HepG2 (cell line): ENCODE measurements around the gene FUCA1. TPM values are rescaled to one million over a fixed set of nuclear protein-coding genes. Genes with fewer than 3 reads are reported as not detected.

Experiments used
- ATF7 ChIP-seq, 2 experiments: fragments of 450-650 bp in 1 of 2; sonication (generic) in 1 of 2; formaldehyde crosslinking in 1 of 2; IDR thresholded peaks; 2 replicates each; pipeline versions ENCODE4 v1.4.0 to v1.6.1; 2016 to 2020; ENCODE audit warnings: antibody characterized with exemption in 1 of 2, mild to moderate bottlenecking in 1 of 2, missing genetic modification reagents in 1 of 2
- GATAD1 ChIP-seq: IDR thresholded peaks from 2 replicates; pipeline ENCODE4 v1.6.1; 2016; ENCODE audit warnings: missing genetic modification reagents, missing compliant biosample characterization
- HNF4G ChIP-seq, 2 experiments: sonication (generic) in 1 of 2; formaldehyde crosslinking in 1 of 2; IDR thresholded peaks; 2 replicates each; pipeline versions ENCODE4 v1.4.0 to v1.6.1; 2011 to 2020; ENCODE audit warnings: borderline replicate concordance in 2 of 2, low read depth in 2 of 2, mild to moderate bottlenecking in 2 of 2, low read length in 1 of 2, missing genetic modification reagents in 1 of 2, moderate library complexity in 1 of 2
- HNRNPK ChIP-seq: fragments of 200-400 bp; formaldehyde crosslinking; IDR thresholded peaks from 2 replicates; pipeline ENCODE4 v1.6.1; 2018; ENCODE audit warnings: low read length, low read depth, moderate library complexity, mild to moderate bottlenecking; ENCODE audit not compliant: poor library complexity, severe bottlenecking
- MAZ ChIP-seq, 2 experiments: sonication (generic) in 1 of 2; formaldehyde crosslinking in 1 of 2; IDR thresholded peaks; 2 replicates each; pipeline versions ENCODE4 v1.5.0 to v1.6.1; 2012 to 2020; ENCODE audit warnings: low read depth in 2 of 2, mild to moderate bottlenecking in 2 of 2, borderline replicate concordance in 1 of 2, improper control_type of control experiment in 1 of 2, low read length in 1 of 2, missing genetic modification reagents in 1 of 2, moderate library complexity in 1 of 2
- MIER3 ChIP-seq: IDR thresholded peaks from 2 replicates; pipeline ENCODE4 v1.6.1; 2016; ENCODE audit warnings: missing compliant biosample characterization, borderline replicate concordance
- SOX13 ChIP-seq, 3 experiments: fragments of 450-650 bp in 1 of 3; sonication (generic) in 1 of 3; formaldehyde crosslinking in 1 of 3; IDR thresholded peaks in 2 of 3; conservative IDR thresholded peaks in 1 of 3; 2 replicates each; pipeline versions ENCODE4 v1.5.0 to v1.6.1; 2016 to 2020; ENCODE audit warnings: antibody characterized with exemption in 1 of 3, mild to moderate bottlenecking in 1 of 3, missing compliant biosample characterization in 1 of 3, missing genetic modification reagents in 1 of 3, moderate library complexity in 1 of 3
- ZFX ChIP-seq: sonication (generic); formaldehyde crosslinking; IDR thresholded peaks from 2 replicates; pipeline ENCODE4 v1.4.0; 2020; ENCODE audit warnings: mild to moderate bottlenecking, low read depth, missing genetic modification reagents, moderate library complexity
- ZNF121 ChIP-seq: sonication (generic); formaldehyde crosslinking; IDR thresholded peaks from 2 replicates; pipeline ENCODE4 v1.5.0; 2020; ENCODE audit warnings: mild to moderate bottlenecking, missing genetic modification reagents
- ZNF143 ChIP-seq: sonication (generic); formaldehyde crosslinking; IDR thresholded peaks from 2 replicates; pipeline ENCODE4 v1.4.0; 2020; ENCODE audit warnings: missing genetic modification reagents
- ZNF589 ChIP-seq: sonication (generic); formaldehyde crosslinking; conservative IDR thresholded peaks from 2 replicates; pipeline ENCODE4 v1.8.0; 2022; ENCODE audit warnings: mild to moderate bottlenecking, moderate library complexity, missing genetic modification reagents
- polyA plus RNA-seq, 8 experiments: library from polyadenylated mRNA; depleted of rRNA in 3 of 8; stranded (reverse) in 7 of 8; unstranded in 1 of 8; fragments of >200 nt; fragmentation: Illumina TruSeq in 4 of 8; extraction: Trizol in 4 of 8; gene quantifications; 2 replicates each; pipeline versions ENCODE4 v1.2.1 to v1.2.3, GENCODE V29; 2011 to 2016; ENCODE audit warnings: low read depth in 4 of 8, missing spikeins in 1 of 8, mixed read lengths in 1 of 8; ENCODE audit not compliant: insufficient read depth in 1 of 8
- total RNA-seq, 5 experiments: library from RNA; depleted of rRNA; stranded (reverse); fragments of >200 nt; fragmentation: Illumina TruSeq; extraction: Trizol; gene quantifications; 2 replicates each; pipeline ENCODE4 v1.2.3, GENCODE V29; 2016; ENCODE audit warnings: low read depth in 1 of 5
- TF ChIP-seq, protein P1 (sequence below), 2 experiments: IDR thresholded peaks; 2 replicates each; pipeline ENCODE4 v1.6.1; 2011 to 2012; ENCODE audit warnings: low read length in 2 of 2, borderline replicate concordance in 1 of 2, low read depth in 1 of 2, mild to moderate bottlenecking in 1 of 2, moderate library complexity in 1 of 2
- TF ChIP-seq, protein P2 (sequence below), 2 experiments: sonication (generic) in 1 of 2; formaldehyde crosslinking in 1 of 2; IDR thresholded peaks; 2 replicates each; pipeline versions ENCODE4 v1.4.0 to v1.6.1; 2018 to 2020; ENCODE audit warnings: missing genetic modification reagents in 2 of 2, borderline replicate concordance in 1 of 2, low read depth in 1 of 2, mild to moderate bottlenecking in 1 of 2, missing biosample characterization in 1 of 2
- TF ChIP-seq, protein P3 (sequence below): sonication (generic); formaldehyde crosslinking; IDR thresholded peaks from 2 replicates; pipeline ENCODE4 v1.5.1; 2020; ENCODE audit warnings: mild to moderate bottlenecking, missing genetic modification reagents, moderate library complexity

Gene FUCA1
- total and polyA plus RNA-seq, 2 of the 13 experiments (the other 11 are each of a cell fraction or from before 2014, with no cell fraction given) = 32.7 to 33.6 TPM

DNA sequence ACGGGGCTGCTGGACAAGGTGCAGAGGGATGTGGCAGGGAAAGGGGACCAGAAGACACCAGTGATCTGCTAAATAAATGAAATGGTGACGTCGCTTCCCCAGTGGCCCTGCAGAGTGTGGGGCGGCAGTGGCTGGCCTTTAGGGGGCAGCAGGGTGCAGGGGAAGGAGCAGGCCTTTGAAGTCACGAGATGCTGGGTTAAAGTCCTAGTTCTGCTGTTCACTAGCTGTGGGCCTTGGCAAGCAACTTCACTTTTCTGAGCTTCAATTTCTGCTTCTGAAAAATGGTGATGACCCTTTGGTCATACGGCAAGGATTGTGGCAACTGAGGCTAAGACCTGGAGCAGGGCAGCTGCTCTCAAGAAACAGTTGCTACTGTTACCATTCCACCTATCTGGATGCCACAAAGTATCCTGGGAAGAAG is 58.3 kb downstream of the FUCA1 start (continued):
- TF ChIP-seq, protein P1, sequence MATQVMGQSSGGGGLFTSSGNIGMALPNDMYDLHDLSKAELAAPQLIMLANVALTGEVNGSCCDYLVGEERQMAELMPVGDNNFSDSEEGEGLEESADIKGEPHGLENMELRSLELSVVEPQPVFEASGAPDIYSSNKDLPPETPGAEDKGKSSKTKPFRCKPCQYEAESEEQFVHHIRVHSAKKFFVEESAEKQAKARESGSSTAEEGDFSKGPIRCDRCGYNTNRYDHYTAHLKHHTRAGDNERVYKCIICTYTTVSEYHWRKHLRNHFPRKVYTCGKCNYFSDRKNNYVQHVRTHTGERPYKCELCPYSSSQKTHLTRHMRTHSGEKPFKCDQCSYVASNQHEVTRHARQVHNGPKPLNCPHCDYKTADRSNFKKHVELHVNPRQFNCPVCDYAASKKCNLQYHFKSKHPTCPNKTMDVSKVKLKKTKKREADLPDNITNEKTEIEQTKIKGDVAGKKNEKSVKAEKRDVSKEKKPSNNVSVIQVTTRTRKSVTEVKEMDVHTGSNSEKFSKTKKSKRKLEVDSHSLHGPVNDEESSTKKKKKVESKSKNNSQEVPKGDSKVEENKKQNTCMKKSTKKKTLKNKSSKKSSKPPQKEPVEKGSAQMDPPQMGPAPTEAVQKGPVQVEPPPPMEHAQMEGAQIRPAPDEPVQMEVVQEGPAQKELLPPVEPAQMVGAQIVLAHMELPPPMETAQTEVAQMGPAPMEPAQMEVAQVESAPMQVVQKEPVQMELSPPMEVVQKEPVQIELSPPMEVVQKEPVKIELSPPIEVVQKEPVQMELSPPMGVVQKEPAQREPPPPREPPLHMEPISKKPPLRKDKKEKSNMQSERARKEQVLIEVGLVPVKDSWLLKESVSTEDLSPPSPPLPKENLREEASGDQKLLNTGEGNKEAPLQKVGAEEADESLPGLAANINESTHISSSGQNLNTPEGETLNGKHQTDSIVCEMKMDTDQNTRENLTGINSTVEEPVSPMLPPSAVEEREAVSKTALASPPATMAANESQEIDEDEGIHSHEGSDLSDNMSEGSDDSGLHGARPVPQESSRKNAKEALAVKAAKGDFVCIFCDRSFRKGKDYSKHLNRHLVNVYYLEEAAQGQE (IDR thresholded peaks at IDR 0.05; ENCODE audit: borderline replicate concordance in 1 of 2, low read depth in 1 of 2, low read length in 2 of 2) = no peak
- TF ChIP-seq MAZ (IDR thresholded peaks at IDR 0.05; ENCODE audit: borderline replicate concordance, low read depth, low read length) = 0 out of 2 replicates have a peak, but pooled peaks have one; percentile 35
- no peak for TF ChIP-seq MAZ (CRISPR knock-in tag; IDR thresholded peaks at IDR 0.05; ENCODE audit: low read depth)
- TF ChIP-seq, protein P2, sequence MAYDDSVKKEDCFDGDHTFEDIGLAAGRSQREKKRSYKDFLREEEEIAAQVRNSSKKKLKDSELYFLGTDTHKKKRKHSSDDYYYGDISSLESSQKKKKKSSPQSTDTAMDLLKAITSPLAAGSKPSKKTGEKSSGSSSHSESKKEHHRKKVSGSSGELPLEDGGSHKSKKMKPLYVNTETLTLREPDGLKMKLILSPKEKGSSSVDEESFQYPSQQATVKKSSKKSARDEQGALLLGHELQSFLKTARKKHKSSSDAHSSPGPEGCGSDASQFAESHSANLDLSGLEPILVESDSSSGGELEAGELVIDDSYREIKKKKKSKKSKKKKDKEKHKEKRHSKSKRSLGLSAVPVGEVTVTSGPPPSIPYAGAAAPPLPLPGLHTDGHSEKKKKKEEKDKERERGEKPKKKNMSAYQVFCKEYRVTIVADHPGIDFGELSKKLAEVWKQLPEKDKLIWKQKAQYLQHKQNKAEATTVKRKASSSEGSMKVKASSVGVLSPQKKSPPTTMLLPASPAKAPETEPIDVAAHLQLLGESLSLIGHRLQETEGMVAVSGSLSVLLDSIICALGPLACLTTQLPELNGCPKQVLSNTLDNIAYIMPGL (CRISPR knock-in tag; IDR thresholded peaks at IDR 0.05; ENCODE audit: borderline replicate concordance in 1 of 2, low read depth in 1 of 2) = peak; percentile 51 to 79; a peak in 3 of 4 replicates
- TF ChIP-seq ZNF121 (CRISPR knock-in tag) = no peak
- peak; percentile 92 for TF ChIP-seq ATF7 (IDR thresholded peaks at IDR 0.05)
- peak; percentile 91 for TF ChIP-seq ATF7 (CRISPR knock-in tag; IDR thresholded peaks at IDR 0.05)
- TF ChIP-seq ZFX (CRISPR knock-in tag) = peak; percentile 51; the same call in 1 of the 2 replicates
- no peak for TF ChIP-seq ZNF589 (CRISPR knock-in tag)
- TF ChIP-seq SOX13 (IDR thresholded peaks at IDR 0.05) = no peak
- peak in 1 of 2 experiments; percentile 19; a peak in 1 of 4 replicates for TF ChIP-seq SOX13 (CRISPR knock-in tag; conservative IDR thresholded peaks at IDR 0.05 in 1 of 2, IDR thresholded peaks at IDR 0.05 in 1 of 2)
- TF ChIP-seq GATAD1 (CRISPR knock-in tag) = peak; percentile 50; the same call in 1 of the 2 replicates
- TF ChIP-seq HNRNPK = no peak
- TF ChIP-seq ZNF143 = peak; percentile 38; the same call in 1 of the 2 replicates
- TF ChIP-seq, protein P3, sequence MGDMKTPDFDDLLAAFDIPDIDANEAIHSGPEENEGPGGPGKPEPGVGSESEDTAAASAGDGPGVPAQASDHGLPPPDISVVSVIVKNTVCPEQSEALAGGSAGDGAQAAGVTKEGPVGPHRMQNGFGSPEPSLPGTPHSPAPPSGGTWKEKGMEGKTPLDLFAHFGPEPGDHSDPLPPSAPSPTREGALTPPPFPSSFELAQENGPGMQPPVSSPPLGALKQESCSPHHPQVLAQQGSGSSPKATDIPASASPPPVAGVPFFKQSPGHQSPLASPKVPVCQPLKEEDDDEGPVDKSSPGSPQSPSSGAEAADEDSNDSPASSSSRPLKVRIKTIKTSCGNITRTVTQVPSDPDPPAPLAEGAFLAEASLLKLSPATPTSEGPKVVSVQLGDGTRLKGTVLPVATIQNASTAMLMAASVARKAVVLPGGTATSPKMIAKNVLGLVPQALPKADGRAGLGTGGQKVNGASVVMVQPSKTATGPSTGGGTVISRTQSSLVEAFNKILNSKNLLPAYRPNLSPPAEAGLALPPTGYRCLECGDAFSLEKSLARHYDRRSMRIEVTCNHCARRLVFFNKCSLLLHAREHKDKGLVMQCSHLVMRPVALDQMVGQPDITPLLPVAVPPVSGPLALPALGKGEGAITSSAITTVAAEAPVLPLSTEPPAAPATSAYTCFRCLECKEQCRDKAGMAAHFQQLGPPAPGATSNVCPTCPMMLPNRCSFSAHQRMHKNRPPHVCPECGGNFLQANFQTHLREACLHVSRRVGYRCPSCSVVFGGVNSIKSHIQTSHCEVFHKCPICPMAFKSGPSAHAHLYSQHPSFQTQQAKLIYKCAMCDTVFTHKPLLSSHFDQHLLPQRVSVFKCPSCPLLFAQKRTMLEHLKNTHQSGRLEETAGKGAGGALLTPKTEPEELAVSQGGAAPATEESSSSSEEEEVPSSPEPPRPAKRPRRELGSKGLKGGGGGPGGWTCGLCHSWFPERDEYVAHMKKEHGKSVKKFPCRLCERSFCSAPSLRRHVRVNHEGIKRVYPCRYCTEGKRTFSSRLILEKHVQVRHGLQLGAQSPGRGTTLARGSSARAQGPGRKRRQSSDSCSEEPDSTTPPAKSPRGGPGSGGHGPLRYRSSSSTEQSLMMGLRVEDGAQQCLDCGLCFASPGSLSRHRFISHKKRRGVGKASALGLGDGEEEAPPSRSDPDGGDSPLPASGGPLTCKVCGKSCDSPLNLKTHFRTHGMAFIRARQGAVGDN (CRISPR knock-in tag) = peak; percentile 63
- TF ChIP-seq HNF4G (IDR thresholded peaks at IDR 0.05; ENCODE audit: borderline replicate concordance, low read depth, low read length) = peak; percentile 97
- peak; percentile 74; the same call in 1 of the 2 replicates for TF ChIP-seq HNF4G (CRISPR knock-in tag; IDR thresholded peaks at IDR 0.05; ENCODE audit: borderline replicate concordance, low read depth)
- peak; percentile 33; the same call in 1 of the 2 replicates for TF ChIP-seq MIER3 (CRISPR knock-in tag)
